ENCODE measurements around the gene IWS1.

- TF ChIP-seq EZH2 (IDR thresholded peaks at IDR 0.05; ENCODE audit: insufficient read depth, poor library complexity, severe bottlenecking) (no peak), EZH2phosphoT487 (IDR thresholded peaks at IDR 0.05; ENCODE audit: insufficient read depth, low read depth) (no peak)
Observed at GRCh38 chr2:127453392-127454171, 72.7 kb downstream of the IWS1 start.
